SK-N-SH (cell line): ENCODE results near the gene TSPAN7. TPM values are rescaled to one million over a fixed set of nuclear protein-coding genes. Genes with fewer than 3 reads are reported as not detected.

Experiments used
- CTCF ChIA-PET: fragments of 300-600, 350-600 bp; formaldehyde crosslinking; extraction: SDS; loops from one replicate; lab custom pipeline; 2021; lab: Yijun Ruan, JAX
- POLR2A ChIA-PET: fragments of 350-600 bp; sonication (Branson Sonifier 250); formaldehyde crosslinking; extraction: SDS; loops from one replicate; lab custom pipeline; 2020; ENCODE audit warnings: antibody characterized with exemption, inconsistent platforms; lab: Yijun Ruan, JAX
- DNase-seq: peaks from one replicate; pipeline ENCODE4 v3.0.0; 2012
- H2AFZ ChIP-seq: fragments of 200-600 bp; sonication (generic); 2 replicates; pipeline ENCODE4 v1.8.1; 2016; ENCODE audit warnings: antibody characterized with exemption, mild to moderate bottlenecking, low read depth
- H3F3A ChIP-seq: fragments of 200-600 bp; sonication (generic); replicated peaks from 2 replicates; pipeline ENCODE3; 2016; ENCODE audit warnings: antibody characterized with exemption, mild to moderate bottlenecking; ENCODE audit not compliant: insufficient read depth
- H3K27ac ChIP-seq, 2 experiments: fragments of 200-500 bp in 1 of 2; fragments of 200-600 bp in 1 of 2; sonication (Bioruptor generic) in 1 of 2; sonication (generic), shearing (Covaris generic) in 1 of 2; 2 replicates each; pipeline versions ENCODE4 v1.5.1 to v1.6.1; 2014 to 2016; ENCODE audit warnings: low read depth in 2 of 2, inconsistent platforms in 1 of 2, low read length in 1 of 2, mild to moderate bottlenecking in 1 of 2, mixed read lengths in 1 of 2
- H3K27me3 ChIP-seq: fragments of 200-600 bp; sonication (generic), shearing (Covaris generic); 2 replicates; pipeline ENCODE4 v1.6.1; 2016; ENCODE audit warnings: mixed run types; ENCODE audit not compliant: insufficient read depth
- H3K36me3 ChIP-seq, 2 experiments: fragments of 200-500 bp in 1 of 2; fragments of 200-600 bp in 1 of 2; sonication (Bioruptor generic) in 1 of 2; sonication (generic) in 1 of 2; replicated peaks in 1 of 2; 2 replicates each; pipeline versions ENCODE3 to v1.5.1; 2014 to 2016; ENCODE audit warnings: low read length in 1 of 2, mild to moderate bottlenecking in 1 of 2; ENCODE audit not compliant: insufficient read depth in 2 of 2, control insufficient read depth in 1 of 2
- H3K4me1 ChIP-seq, 2 experiments: fragments of 200-500 bp in 1 of 2; fragments of 200-600 bp in 1 of 2; sonication (Bioruptor generic) in 1 of 2; sonication (generic), shearing (Covaris generic) in 1 of 2; 2 replicates each; pipeline versions ENCODE4 v1.5.1 to v1.6.1; 2014 to 2016; ENCODE audit warnings: low read depth in 1 of 2, low read length in 1 of 2, mixed run types in 1 of 2; ENCODE audit not compliant: insufficient read depth in 2 of 2, control insufficient read depth in 1 of 2
- H3K4me2 ChIP-seq: fragments of 200-600 bp; sonication (generic), shearing (Covaris generic); 2 replicates; pipeline ENCODE4 v1.6.1; 2017; ENCODE audit warnings: mixed run types
- H3K4me3 ChIP-seq, 2 experiments: fragments of 200-500 bp in 1 of 2; fragments of 200-600 bp in 1 of 2; sonication (Bioruptor generic) in 1 of 2; sonication (generic), shearing (Covaris generic) in 1 of 2; 2 replicates each; pipeline versions ENCODE4 v1.5.1 to v1.8.1; 2014 to 2016; ENCODE audit warnings: low read depth in 2 of 2, inconsistent platforms in 1 of 2, low read length in 1 of 2, mild to moderate bottlenecking in 1 of 2, mixed read lengths in 1 of 2, moderate library complexity in 1 of 2
- H3K79me2 ChIP-seq: fragments of 200-600 bp; sonication (generic); 2 replicates; pipeline ENCODE4 v1.8.1; 2017; ENCODE audit warnings: mild to moderate bottlenecking; ENCODE audit not compliant: insufficient read depth
- H3K9ac ChIP-seq: fragments of 200-600 bp; sonication (generic); 2 replicates; pipeline ENCODE4 v1.6.1; 2017; ENCODE audit warnings: mixed run types
- H3K9me2 ChIP-seq: fragments of 200-600 bp; sonication (generic); 2 replicates; pipeline ENCODE4 v1.6.1; 2017; ENCODE audit warnings: mixed run types
- H3K9me3 ChIP-seq: fragments of 200-600 bp; sonication (generic); 2 replicates; pipeline ENCODE4 v1.6.1; 2017; ENCODE audit warnings: mixed run types, mild to moderate bottlenecking, moderate library complexity
- H4K20me1 ChIP-seq: fragments of 200-600 bp; sonication (generic); 2 replicates; pipeline ENCODE4 v1.6.1; 2017; ENCODE audit warnings: mild to moderate bottlenecking, mixed run types; ENCODE audit not compliant: insufficient read depth
- CHD2 ChIP-seq: fragments of 150-350 bp; IDR thresholded peaks from 2 replicates; pipeline ENCODE4 v1.6.1; 2018; ENCODE audit warnings: low read length; ENCODE audit not compliant: partially characterized antibody
- EZH2phosphoT487 ChIP-seq: fragments of 200-600 bp; sonication (generic); IDR thresholded peaks from 2 replicates; pipeline ENCODE4 v1.6.1; 2017; ENCODE audit warnings: low read depth, mixed run types, mild to moderate bottlenecking, antibody characterized with exemption, moderate library complexity, borderline replicate concordance
- FOSL2 ChIP-seq: IDR thresholded peaks from 2 replicates; pipeline ENCODE4 v1.4.0; 2012; ENCODE audit warnings: low read depth, mild to moderate bottlenecking, moderate library complexity, borderline replicate concordance
- GATA2 ChIP-seq: sonication (generic); formaldehyde crosslinking; IDR thresholded peaks from 2 replicates; pipeline ENCODE4 v1.5.0; 2020; ENCODE audit warnings: mild to moderate bottlenecking, missing genetic modification reagents
- MEF2A ChIP-seq: IDR thresholded peaks from 2 replicates; pipeline ENCODE4 v1.4.0; 2012; ENCODE audit warnings: low read depth, borderline replicate concordance
- PBX3 ChIP-seq: IDR thresholded peaks from 2 replicates; pipeline ENCODE4; 2012
- RCOR1 ChIP-seq: fragments of 150-350 bp; IDR thresholded peaks from 2 replicates; pipeline ENCODE4 v1.6.1; 2017; ENCODE audit warnings: antibody characterized with exemption, low read length
- RFX5 ChIP-seq: IDR thresholded peaks from 2 replicates; pipeline ENCODE4 v1.6.1; 2012; ENCODE audit warnings: mild to moderate bottlenecking, improper control_type of control experiment, low read length
- RXRA ChIP-seq: IDR thresholded peaks from 2 replicates; pipeline ENCODE4 v1.4.0; 2012; ENCODE audit warnings: low read depth, mild to moderate bottlenecking, borderline replicate concordance
- SIN3A ChIP-seq: IDR thresholded peaks from 2 replicates; pipeline ENCODE4 v1.6.1; 2012; ENCODE audit warnings: low read depth, mild to moderate bottlenecking, low read length, moderate library complexity, borderline replicate concordance
- SMC3 ChIP-seq: IDR thresholded peaks from 2 replicates; pipeline ENCODE4 v1.6.1; 2012; ENCODE audit warnings: low read depth, low read length, improper control_type of control experiment
- USF1 ChIP-seq: IDR thresholded peaks from 2 replicates; pipeline ENCODE4 v1.4.0; 2012; ENCODE audit warnings: low read depth, borderline replicate concordance
- USF2 ChIP-seq: fragments of 150-350 bp; IDR thresholded peaks from 2 replicates; pipeline ENCODE4 v1.6.1; 2017; ENCODE audit warnings: antibody characterized with exemption, low read length, low read depth, borderline replicate concordance
- ZBTB33 ChIP-seq: IDR thresholded peaks from 2 replicates; pipeline ENCODE4 v1.4.0; 2012; ENCODE audit warnings: low read depth, borderline replicate concordance
- WGBS: methylation state at CpG from one replicate; pipeline ENCODE4 v1.1.6; 2017; ENCODE audit warnings: low lambda C conversion rate; 5-methylcytosine and 5-hydroxymethylcytosine counted together
- polyA plus RNA-seq, 3 experiments: library from polyadenylated mRNA; depleted of rRNA; stranded (reverse); fragments of >200 nt; gene quantifications; 2 replicates each; pipeline ENCODE4 v1.2.3, GENCODE V29; 2012

The TSPAN7 gene
- polyA plus RNA-seq, 1 of the 3 experiments (the other 2 are of a cell fraction) = 0.39 TPM

GRCh38 chrX:38626296-38626695, 65.0 kb downstream of the TSPAN7 start:
- POLR2A ChIA-PET = no interaction called here
- H3K4me2 ChIP-seq = no peak overlapping the region
- no peak for TF ChIP-seq RFX5
- no peak for TF ChIP-seq PBX3
- no peak for TF ChIP-seq EZH2phosphoT487
- no peak for TF ChIP-seq ZBTB33
- TF ChIP-seq FOSL2 = no peak
- no peak for TF ChIP-seq USF2
- TF ChIP-seq MEF2A = no peak
- no peak for TF ChIP-seq GATA2 (CRISPR knock-in tag)
- TF ChIP-seq USF1 = no peak
- TF ChIP-seq SIN3A = no peak
- TF ChIP-seq RXRA = no peak
- no peak for TF ChIP-seq RCOR1
- TF ChIP-seq CHD2 = no peak
- TF ChIP-seq SMC3 = no peak
- H3K36me3 ChIP-seq = no peaks in the 10 kb centered on the region
- 19% methylated on average over 4 of the region's 4 CpGs for WGBS
- CTCF ChIA-PET = no interaction called here
- no peak overlapping the region for H3K9ac ChIP-seq
- H3K27ac ChIP-seq = no peak overlapping the region
- no peaks in the 10 kb centered on the region for H3K4me1 ChIP-seq
- H3K79me2 ChIP-seq = no peaks in the 10 kb centered on the region
- no peak overlapping the region for H2AFZ ChIP-seq
- no peaks in the 10 kb centered on the region for H3F3A ChIP-seq
- H3K9me3 ChIP-seq = no peaks in the 10 kb centered on the region
- no peak for DNase-seq
- peaks cover 4% of the 10 kb centered on the region; the same call in 1 of the 2 replicates for H3K27me3 ChIP-seq
- H4K20me1 ChIP-seq = no peaks in the 10 kb centered on the region
- H3K4me3 ChIP-seq = no peak overlapping the region
- no peaks in the 10 kb centered on the region for H3K9me2 ChIP-seq
